HG02588 (cell line): ENCODE data around the gene ABCA7.

Experiments
- ATAC-seq: cut with Tn5 transposase; IDR thresholded peaks from one replicate; pipeline ENCODE4 v1.9.1; 2021; ENCODE audit warnings: mild to moderate bottlenecking, moderate library complexity; ENCODE audit not compliant: unreplicated experiment

The ABCA7 gene

DNA sequence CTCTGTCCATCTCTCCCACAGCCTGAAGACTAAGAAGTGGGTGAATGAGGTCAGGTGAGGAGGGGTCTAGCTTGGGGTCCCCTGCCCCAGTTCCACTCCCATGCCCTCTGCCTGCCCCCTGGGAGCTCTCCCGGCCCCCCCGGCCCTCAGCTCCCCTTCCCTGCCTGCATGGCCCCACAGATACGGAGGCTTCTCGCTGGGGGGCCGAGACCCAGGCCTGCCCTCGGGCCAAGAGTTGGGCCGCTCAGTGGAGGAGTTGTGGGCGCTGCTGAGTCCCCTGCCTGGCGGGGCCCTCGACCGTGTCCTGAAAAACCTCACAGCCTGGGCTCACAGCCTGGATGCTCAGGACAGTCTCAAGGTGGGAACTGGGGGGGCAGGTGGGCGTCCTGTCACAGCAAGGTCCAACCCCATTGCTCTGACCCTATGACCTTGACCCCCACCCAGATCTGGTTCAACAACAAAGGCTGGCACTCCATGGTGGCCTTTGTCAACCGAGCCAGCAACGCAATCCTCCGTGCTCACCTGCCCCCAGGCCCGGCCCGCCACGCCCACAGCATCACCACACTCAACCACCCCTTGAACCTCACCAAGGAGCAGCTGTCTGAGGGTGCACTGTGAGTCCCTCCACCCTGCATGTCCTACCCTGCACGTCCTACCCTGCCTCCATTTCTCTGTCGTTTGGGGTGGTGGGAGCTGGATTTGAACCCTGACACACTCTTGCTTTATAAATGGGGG is 16.1 kb downstream of the ABCA7 start:
- no peak for ATAC-seq

DNA sequence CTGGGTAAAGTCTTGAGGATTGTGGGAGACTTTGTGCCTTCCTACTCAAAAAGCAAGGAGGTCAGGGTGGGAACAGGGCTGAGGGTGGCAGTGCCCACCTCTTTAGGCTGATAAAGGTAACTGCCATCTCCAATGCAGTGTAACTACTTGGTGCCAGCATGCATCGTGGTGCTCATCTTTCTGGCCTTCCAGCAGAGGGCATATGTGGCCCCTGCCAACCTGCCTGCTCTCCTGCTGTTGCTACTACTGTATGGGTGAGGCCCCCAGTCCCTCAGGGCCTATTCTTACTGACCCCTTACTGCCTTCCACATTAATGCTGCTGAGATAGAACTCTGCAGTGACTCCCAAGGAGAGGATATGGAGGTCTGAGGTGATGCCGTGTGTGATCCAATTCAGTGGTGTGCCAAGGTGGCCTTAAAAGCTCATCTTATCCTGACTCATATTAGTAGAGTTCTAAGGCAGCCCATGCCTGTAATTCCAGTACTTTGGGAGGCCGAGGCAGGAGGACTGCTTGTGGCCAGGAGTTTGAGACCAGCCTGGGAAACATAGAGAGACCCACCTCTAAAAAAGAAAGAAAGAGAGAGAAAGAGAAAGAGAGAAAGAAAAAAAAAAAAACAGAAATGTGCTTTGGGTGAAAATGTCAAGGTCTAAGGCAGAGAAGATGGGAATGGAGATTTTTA is 17.4 kb downstream of the ABCA7 start:
- no peak for ATAC-seq

DNA sequence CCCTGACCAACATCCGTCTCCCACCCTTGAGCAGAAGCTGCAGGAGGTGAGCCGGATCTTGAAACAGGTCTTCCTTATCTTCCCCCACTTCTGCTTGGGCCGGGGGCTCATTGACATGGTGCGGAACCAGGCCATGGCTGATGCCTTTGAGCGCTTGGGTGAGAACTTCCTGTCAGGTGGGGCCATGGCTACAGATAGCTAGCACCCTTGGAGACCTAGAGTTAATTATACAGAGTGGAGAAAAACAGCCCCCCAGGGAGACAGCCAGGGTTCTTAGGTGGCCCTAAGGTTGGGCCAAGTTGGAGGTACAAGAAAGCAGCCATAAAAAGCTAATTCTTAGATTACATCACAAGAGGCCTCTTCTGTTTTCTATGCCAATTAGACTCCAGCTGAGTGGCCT is 18.2 kb downstream of the ABCA7 start:
- no peak for ATAC-seq

DNA sequence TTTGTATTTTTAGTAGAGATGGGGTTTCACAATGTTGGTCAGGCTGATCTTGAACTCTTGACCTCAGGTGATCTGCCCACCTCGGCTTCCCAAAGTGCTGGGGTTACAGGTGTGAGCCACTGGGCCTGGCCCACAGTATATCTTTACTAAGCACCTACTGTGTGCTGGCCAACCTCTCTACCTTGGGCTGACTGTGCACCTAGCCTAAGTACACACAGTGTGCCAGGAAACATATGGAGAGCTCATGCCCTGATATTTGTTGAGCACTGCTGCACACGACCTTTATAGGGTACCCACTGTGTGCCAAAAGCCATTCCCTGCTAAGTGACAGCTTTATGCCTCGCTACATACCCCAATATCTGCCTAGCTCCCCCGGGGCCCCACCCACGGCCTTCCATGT is 20.8 kb downstream of the ABCA7 start:
- ATAC-seq = no peak

DNA sequence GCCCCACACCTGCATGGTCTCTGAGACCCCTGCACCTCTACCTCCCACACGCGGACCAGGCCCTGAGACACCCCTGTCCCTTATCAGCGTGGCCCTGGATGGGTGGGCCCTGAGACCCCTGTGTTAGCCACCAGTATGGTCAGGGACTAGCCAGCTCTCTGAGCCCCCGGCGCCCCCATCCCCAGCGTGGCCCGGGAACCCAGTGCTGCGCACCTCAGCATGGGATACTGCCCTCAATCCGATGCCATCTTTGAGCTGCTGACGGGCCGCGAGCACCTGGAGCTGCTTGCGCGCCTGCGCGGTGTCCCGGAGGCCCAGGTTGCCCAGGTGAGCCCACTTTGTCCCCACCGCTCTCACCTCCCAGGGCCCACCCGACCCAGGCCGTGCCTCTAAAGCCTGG is 22.1 kb downstream of the ABCA7 start:
- no peak for ATAC-seq

DNA sequence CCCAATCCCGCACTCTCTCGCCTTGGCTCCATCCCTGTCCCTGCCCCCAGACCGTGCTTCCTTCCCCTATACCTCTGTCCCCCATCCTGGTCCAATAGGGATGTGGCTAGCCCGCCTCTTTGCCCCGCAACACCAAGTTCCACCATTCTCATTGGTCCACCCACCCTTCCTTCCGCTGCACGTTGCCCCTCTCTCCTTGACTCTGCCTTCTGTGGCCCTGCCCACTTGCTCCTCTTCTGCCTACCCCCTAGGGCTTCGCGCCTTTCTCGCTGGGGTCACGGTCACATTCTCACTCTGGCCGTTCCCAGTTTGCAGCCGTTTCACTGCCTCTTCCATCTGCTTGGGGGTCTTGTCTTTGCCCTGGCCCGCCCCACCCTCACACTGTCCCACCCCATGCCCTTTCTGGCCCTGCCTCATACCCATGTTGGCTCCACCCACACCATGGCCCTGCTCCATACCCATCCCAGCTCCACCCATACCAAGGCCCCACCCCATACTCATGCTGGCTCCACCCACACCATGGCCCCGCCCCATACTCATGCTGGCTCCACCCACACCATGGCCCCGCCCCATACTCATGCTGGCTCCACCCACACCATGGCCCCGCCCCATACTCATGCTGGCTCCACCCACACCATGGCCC is 22.6 kb downstream of the ABCA7 start:
- no peak for ATAC-seq

DNA sequence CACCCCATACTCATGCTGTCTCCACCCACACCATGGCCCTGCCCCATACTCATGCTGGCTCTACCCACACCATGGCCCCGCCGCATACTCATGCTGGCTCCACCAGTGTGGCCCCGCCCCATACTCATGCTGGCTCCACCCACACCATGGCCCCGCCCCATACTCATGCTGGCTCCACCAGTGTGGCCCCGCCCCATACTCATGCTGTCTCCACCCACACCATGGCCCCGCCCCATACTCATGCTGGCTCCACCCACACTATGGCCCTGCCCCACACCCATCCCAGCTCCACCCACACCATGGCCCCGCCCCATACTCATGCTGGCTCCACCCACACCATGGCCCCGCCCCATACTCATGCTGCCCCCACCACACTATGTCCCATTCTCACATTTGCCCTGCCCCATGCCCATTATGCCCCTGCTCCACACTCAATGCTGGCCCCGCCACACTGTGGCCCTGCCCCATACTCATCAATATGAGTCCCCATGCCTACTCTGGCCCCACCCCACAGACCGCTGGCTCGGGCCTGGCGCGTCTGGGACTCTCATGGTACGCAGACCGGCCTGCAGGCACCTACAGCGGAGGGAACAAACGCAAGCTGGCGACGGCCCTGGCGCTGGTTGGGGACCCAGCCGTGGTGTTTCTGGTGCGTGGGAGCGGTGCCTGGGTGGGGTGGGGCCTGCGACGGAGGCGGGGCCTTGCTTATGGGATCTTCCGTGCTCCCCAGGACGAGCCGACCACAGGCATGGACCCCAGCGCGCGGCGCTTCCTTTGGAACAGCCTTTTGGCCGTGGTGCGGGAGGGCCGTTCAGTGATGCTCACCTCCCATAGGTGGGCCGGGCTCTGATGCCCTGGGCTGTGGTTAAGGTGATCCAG is 23.4 kb downstream of the ABCA7 start:
- no peak for ATAC-seq

DNA sequence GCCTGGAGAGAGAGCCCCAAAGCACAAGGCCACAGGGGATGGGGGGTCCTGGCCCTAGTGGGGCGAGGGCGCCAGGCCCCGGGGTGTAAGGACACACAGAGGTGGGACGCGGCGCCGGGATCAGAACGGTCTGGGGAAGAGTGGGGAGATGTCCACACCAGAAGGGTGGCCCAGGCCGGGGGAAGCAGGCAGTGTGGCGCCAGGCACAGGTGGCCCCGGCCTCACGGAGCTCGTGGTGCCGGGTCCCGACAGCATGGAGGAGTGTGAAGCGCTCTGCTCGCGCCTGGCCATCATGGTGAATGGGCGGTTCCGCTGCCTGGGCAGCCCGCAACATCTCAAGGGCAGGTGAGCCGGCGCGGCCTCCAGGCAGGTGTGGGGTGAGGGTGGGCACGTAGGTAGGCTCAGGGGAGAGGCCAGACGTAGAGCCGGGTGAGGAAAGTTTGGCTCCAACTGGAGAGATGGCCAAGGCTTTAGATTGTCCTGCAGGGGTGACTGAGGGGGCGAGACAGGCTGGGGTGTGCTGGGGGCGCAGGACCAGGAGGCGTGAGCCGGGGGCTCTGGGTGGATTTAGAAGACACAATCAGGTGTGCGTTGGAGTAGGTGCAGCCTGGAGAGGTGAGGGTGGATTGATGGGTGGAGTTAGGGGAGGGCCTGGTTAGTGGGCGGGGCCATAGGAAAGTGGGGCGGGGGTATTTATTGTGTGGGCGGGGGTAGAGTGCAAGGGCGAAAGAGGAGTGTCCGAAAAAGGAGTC is 24.2 kb downstream of the ABCA7 start:
- no peak for ATAC-seq

DNA sequence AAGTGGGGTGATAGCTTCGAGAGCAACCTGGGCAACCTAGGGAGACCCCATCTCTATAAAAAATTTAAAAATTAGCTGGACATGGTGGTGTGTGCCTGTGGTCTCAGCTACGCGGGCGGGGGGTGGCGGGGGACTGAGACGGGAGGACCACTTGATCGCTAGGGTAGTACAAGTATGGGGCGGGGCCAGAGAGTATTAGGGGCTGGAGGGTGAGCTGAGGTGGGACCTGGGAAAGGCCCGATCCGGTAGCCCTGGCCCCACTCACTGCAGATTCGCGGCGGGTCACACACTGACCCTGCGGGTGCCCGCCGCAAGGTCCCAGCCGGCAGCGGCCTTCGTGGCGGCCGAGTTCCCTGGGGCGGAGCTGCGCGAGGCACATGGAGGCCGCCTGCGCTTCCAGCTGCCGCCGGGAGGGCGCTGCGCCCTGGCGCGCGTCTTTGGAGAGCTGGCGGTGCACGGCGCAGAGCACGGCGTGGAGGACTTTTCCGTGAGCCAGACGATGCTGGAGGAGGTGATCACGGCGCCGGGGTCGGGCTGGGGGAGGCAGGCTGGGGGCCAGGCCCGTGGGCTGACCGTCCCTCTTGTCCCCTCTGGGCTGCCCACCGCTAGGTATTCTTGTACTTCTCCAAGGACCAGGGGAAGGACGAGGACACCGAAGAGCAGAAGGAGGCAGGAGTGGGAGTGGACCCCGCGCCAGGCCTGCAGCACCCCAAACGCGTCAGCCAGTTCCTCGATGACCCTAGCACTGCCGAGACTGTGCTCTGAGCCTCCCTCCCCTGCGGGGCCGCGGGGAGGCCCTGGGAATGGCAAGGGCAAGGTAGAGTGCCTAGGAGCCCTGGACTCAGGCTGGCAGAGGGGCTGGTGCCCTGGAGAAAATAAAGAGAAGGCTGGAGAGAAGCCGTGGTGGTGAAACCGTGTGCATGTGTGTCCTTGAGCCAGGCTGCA is 25.0 kb downstream of the ABCA7 start:
- no peak for ATAC-seq

DNA sequence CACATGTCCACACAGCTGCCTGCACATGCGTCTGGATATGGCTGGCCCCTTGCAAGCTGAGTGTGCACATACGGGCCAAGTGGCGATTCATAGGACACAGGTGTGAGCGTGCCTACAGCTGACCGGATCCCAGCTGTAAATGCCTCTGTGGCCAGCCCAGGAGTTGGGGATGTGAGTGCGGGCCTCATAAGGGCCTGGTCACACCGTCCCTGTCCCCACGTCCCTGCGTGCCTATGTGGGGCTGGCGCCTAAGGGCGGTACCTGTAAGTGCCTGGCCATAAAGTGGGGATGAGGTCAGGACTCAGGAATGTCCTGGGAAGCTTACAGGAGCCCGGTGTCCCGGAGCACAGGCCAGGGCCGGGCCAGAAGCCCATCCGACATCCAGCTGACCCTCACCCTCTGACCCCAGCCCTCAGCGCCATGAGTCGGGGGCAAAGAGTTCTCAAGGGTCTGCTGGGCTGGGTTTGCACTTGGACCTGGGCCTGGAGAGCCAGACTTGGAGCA is 25.8 kb downstream of the ABCA7 start:
- ATAC-seq = no peak

DNA sequence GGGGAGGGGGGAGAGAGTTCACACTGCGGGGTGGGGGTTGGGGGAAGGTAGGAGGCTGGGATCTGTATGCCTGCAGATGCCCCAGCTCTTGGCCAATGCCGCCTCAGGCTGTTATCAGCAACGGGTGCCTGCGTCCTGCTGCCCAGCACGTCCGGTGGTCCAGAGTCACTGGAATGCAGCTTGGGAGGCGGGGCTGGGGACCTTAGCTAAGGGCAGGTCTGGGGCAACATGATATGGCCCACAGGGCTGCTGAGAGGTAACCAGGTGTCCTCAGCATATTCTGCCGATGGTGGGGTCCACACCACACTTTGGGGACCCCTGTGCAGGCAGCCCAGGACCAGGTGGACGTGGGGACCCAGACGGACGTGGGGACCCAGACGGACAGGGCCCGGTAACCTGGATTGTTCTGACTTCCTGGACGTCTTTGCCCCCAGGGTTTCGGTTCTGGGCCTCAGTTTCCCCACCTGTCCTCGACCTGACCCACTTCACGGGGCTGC is 26.4 kb downstream of the ABCA7 start:
- no peak for ATAC-seq

DNA sequence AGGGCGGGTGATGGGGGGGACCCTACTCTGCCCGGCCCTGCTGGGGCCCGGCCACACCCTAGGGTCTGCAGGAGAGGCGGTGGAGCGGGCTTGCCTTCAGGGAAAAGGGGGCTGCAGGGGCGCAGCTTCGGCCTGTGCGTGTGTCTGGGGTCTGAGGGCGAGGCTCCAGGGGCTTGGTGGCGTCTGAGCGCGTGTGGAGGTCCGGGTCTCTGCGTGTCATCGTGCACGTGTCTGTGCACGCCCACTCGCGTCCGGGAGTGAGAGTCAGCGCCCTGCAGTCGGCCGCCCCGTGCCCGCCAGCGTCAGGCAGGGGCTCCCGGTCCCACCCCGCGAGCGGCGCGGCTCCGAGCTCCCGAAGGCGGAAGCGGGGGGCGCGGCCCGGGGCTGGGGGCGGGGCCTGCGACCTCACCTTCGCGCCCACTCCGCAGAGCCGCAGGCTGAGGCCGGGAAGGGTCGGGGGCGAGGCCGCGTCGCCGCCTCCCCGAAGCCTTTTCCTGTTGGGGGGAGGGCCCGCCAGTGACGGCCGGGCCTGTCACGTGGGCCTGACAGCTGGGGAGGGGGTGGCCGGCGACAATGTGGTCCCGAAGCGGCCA is 26.9 kb downstream of the ABCA7 start, which contains the start of gene ARHGAP45:
Gene ARHGAP45, plus strand, starts transcription at position 420 of the 593 bp plus-strand sequence. CDS start 239 bp downstream, outside the sequence.
- ATAC-seq = no peak

DNA sequence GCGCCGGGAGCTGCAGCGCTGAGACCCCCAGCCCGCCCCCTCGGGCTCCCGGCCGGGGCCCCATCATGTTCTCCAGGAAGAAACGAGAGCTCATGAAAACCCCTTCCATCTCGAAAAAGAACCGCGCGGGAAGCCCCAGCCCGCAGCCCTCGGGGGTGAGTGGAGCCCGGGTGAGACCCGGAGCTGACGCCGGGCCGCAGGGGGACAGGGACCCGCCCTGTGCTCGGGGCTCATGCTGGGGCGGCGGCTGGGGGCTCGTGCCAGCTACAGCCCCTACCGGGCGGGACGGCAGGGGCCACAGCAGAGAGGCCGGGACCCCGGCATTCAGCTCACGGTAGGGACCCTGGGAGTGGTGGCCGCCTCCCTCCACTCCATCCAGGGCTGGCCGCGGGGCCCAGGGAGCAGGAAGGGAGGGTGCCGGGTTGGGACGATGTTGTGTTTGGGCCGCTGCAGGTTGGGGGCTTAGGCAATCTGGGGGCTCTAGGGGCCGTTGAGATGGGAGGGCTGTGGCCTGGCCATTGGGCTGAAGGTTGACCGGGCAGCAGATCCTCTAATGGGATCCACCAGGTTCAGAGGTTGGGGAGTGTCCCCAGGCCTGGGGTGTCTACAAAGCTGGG is 27.5 kb downstream of the ABCA7 start:
- no peak for ATAC-seq

DNA sequence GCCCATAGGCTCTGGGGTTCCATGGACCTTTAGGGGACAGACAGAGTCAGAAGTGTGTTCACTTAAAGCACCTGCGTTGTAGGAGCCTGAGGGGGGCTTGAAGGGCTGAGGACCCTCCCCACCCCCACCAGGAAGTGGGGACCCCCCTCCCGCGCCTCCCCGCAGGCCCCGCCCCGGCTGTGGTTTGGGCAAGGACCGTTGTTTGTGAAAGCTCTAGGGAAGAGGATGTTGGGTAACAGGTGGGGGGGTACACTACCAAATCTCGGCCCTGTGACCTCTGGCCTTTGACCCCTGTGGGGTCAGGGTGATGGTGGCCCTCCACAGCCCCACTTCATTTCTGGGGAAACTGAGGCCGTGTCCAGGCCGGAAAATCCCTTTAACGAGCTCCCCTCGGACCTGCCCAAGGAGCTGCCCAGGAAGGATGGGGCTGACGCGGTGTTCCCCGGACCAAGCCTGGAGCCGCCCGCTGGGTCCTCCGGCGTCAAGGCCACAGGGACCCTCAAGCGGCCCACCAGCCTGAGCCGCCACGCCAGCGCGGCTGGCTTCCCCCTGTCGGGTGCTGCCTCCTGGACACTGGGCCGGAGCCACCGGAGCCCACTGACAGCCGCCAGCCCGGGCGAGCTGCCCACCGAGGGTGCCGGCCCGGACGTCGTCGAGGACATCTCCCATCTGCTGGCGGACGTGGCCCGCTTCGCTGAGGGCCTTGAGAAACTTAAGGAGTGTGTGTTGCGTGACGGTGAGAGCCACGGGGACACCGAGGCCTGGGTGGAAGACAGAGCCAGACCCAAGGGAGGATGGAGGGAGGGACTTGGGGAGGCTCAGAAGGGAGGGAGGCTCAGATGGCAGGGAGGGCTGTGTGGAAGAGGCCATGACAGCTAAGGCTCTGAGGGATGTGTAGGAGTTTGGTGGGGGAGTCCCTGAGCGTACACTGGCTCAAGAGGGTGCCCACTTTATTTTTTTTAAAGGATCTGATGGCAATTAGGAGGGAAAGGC is 28.4 kb downstream of the ABCA7 start:
- ATAC-seq = no peak

DNA sequence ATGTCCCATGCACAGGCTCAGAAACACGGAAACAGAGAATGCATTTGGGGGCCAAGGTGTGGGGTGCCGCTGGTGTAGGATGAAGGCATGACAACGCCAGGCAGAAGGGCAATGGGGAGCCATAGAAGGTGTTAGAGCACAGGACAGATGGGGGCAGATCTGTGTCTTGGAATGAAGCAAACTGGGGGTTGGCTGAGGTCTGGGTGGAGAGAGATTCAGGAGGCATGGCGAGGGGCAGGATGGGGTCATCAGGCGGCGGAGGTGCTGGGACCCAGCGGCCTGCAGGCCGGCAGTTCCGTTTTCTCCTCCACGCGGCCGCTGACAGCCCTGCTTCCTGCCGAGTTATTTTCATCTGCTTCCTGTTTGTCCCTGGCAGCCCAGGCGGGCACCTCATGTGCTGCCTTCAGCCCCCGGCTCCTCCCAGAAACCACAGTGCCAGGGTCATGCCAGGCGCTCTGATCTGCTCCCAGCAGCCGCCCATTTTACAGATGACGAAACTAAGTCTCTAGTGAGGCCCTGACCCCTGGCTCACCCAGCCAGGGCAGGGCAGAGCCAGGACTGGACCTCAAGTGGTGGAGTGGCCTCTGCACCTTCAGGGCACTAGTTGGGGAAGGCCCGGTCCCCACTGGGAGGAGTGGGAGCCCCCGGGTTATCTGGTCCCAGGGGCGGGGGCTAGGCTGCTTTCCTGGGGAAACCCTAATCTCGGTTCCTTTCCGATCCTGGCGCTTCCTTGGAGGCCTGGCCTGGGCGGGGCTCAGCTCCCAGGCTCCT is 29.3 kb downstream of the ABCA7 start:
- ATAC-seq = no peak

DNA sequence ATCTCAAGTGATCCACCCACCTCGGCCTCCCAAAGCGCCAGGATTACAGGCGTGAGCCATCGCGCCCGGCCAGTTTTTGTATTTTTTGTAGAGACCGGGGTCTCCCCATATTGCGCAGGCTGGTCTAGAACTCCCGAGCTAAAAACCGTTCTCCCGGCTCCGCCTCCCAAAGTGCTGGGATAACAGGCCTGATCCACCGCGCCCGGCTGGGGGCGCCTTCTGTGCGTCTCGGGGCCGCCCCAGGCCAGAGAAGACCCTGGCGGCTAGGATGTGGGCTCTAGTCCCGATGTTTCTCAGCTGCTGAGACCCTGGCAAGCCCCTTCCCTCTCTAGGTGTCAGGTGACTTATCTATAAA is 30.6 kb downstream of the ABCA7 start:
- ATAC-seq = no peak
